GM12878 (cell line): ENCODE measurements around the gene CCDC78. TPM values are rescaled to one million over a fixed set of nuclear protein-coding genes. Genes with fewer than 3 reads are reported as not detected.

Source experiments
- ATAC-seq: fragments of 200-7000 bp; cut with Tn5 transposase; 3 replicates; pipeline ENCODE4 v1.9.1; 2020; ENCODE audit warnings: mild to moderate bottlenecking, moderate library complexity
- BruUV-seq: library from RNA; stranded (reverse); fragments of 400-500 nt; replicated peaks from 2 replicates; lab custom pipeline; 2021; lab: Mats Ljungman, UMichigan
- CTCF ChIA-PET: fragments of 300-600 bp; sonication (Branson Sonifier 250); formaldehyde crosslinking; extraction: SDS; loops from one replicate; lab custom pipeline; 2021; ENCODE audit warnings: inconsistent platforms; lab: Yijun Ruan, JAX
- POLR2A ChIA-PET: fragments of 350-600 bp; formaldehyde crosslinking; extraction: SDS; loops from one replicate; lab custom pipeline; 2021; ENCODE audit warnings: inconsistent platforms; lab: Charles Lee
- RAD21 ChIA-PET: fragments of 300-600 bp; sonication (Branson Sonifier 250); formaldehyde crosslinking; loops from one replicate; lab custom pipeline; 2023; ENCODE audit warnings: antibody characterized with exemption; ENCODE audit not compliant: unreplicated experiment; lab: Charles Lee
- SMC1A ChIA-PET: fragments of 300-600 bp; sonication (Branson Sonifier 250); formaldehyde crosslinking; loops from one replicate; lab custom pipeline; 2023; ENCODE audit not compliant: unreplicated experiment, uncharacterized antibody; lab: Charles Lee
- DNase-seq: peaks from one replicate; pipeline ENCODE4 v3.0.0-alpha.2; 2011; ENCODE audit warnings: low read depth, low spot score
- FAIRE-seq: peaks from 3 replicates; lab custom pipeline; 2011; peaks lifted over from hg19 to GRCh38; lab: Jason Lieb, UNC
- H2AFZ ChIP-seq: 2 replicates; pipeline ENCODE4 v1.6.0; 2011; ENCODE audit warnings: low read depth, low read length, control low read depth; ENCODE audit not compliant: control insufficient read depth
- H3K27ac ChIP-seq: 2 replicates; pipeline ENCODE4 v1.5.1; 2011; ENCODE audit warnings: control low read depth; ENCODE audit not compliant: control insufficient read depth, insufficient read depth
- H3K27me3 ChIP-seq, 2 experiments: replicated peaks in 1 of 2; 2 replicates each; pipeline versions ENCODE4 v1.6.0 to v1.6.1; 2011; ENCODE audit warnings: low read length in 1 of 2; ENCODE audit not compliant: control insufficient read depth in 2 of 2, insufficient read depth in 2 of 2
- H3K36me3 ChIP-seq, 2 experiments: 2 replicates each; pipeline ENCODE4 v1.5.1; 2011; ENCODE audit warnings: low read length in 1 of 2; ENCODE audit not compliant: control insufficient read depth in 2 of 2, insufficient read depth in 2 of 2
- H3K4me1 ChIP-seq: 2 replicates; pipeline ENCODE4 v1.6.1; 2011; ENCODE audit warnings: mild to moderate bottlenecking, low read length, moderate library complexity, mixed read lengths; ENCODE audit not compliant: control insufficient read depth, insufficient read depth
- H3K4me2 ChIP-seq: 2 replicates; pipeline ENCODE4 v1.6.0; 2011; ENCODE audit warnings: control low read depth; ENCODE audit not compliant: control insufficient read depth, insufficient read depth
- H3K4me3 ChIP-seq: fragments of 200-600 bp; sonication (generic); 2 replicates; pipeline ENCODE4 v1.5.1; 2016
- H3K79me2 ChIP-seq: 2 replicates; pipeline ENCODE4 v1.6.0; 2011; ENCODE audit warnings: low read length; ENCODE audit not compliant: control insufficient read depth, insufficient read depth
- H3K9ac ChIP-seq: 2 replicates; pipeline ENCODE4 v1.8.0; 2011; ENCODE audit warnings: low read length, control low read depth, mixed read lengths; ENCODE audit not compliant: control insufficient read depth, insufficient read depth
- H3K9me3 ChIP-seq: replicated peaks from 3 replicates; pipeline ENCODE4 v1.5.1; 2011; ENCODE audit warnings: mild to moderate bottlenecking, low read length; ENCODE audit not compliant: control insufficient read depth, insufficient read depth
- H4K20me1 ChIP-seq: 2 replicates; pipeline ENCODE4 v1.6.0; 2011; ENCODE audit not compliant: control insufficient read depth, insufficient read depth
- ASH2L ChIP-seq: fragments of 300-600, 200-600 bp; sonication (generic); IDR thresholded peaks from 2 replicates; pipeline ENCODE4 v1.6.1; 2017; ENCODE audit warnings: low read depth, mild to moderate bottlenecking, borderline replicate concordance
- BACH1 ChIP-seq: fragments of 450-650 bp; IDR thresholded peaks from 2 replicates; pipeline ENCODE4 v1.6.1; 2017; ENCODE audit warnings: mild to moderate bottlenecking, borderline replicate concordance
- CBX3 ChIP-seq: fragments of 200-600 bp; sonication (generic); IDR thresholded peaks from 2 replicates; pipeline ENCODE4 v1.6.1; 2016; ENCODE audit warnings: low read depth, borderline replicate concordance
- CBX5 ChIP-seq: sonication (generic); IDR thresholded peaks from 2 replicates; pipeline ENCODE4 v1.6.1; 2016; ENCODE audit warnings: low read depth, moderate library complexity, mild to moderate bottlenecking, inconsistent platforms
- CHD1 ChIP-seq: IDR thresholded peaks from 2 replicates; pipeline ENCODE4 v1.6.1; 2012; ENCODE audit warnings: low read depth, low read length, improper control_type of control experiment
- EGR1 ChIP-seq, 2 experiments: IDR thresholded peaks; 1 replicate in 1 of 2; 2 replicates in 1 of 2; pipeline ENCODE4 v1.6.1; 2011 to 2012; ENCODE audit warnings: low read depth in 2 of 2, low read length in 2 of 2, borderline replicate concordance in 1 of 2, mild to moderate bottlenecking in 1 of 2, moderate library complexity in 1 of 2
- MEF2A ChIP-seq: IDR thresholded peaks from 2 replicates; pipeline ENCODE4 v1.6.1; 2011; ENCODE audit warnings: low read depth, mild to moderate bottlenecking, low read length, moderate library complexity; ENCODE audit not compliant: insufficient read depth
- MEF2B ChIP-seq: fragments of 450-650 bp; IDR thresholded peaks from 2 replicates; pipeline ENCODE4 v1.6.1; 2018; ENCODE audit warnings: mild to moderate bottlenecking, moderate library complexity; ENCODE audit not compliant: partially characterized antibody, poor library complexity, severe bottlenecking
- MTA3 ChIP-seq: IDR thresholded peaks from 2 replicates; pipeline ENCODE4 v1.6.1; 2012; ENCODE audit warnings: low read length, inconsistent platforms, borderline replicate concordance
- NFYA ChIP-seq: IDR thresholded peaks from 2 replicates; pipeline ENCODE4 v1.6.1; 2011; ENCODE audit warnings: low read depth, mild to moderate bottlenecking, low read length, improper control_type of control experiment, borderline replicate concordance
- NR2F1 ChIP-seq: fragments of 450-650 bp; conservative IDR thresholded peaks from 2 replicates; pipeline ENCODE4 v1.6.1; 2017; ENCODE audit warnings: mild to moderate bottlenecking
- POLR2A ChIP-seq: IDR thresholded peaks from 2 replicates; pipeline ENCODE4 v1.6.1; 2011; ENCODE audit warnings: low read depth, mild to moderate bottlenecking, low read length
- POLR2AphosphoS5 ChIP-seq: IDR thresholded peaks from 2 replicates; pipeline ENCODE4 v1.6.1; 2011; ENCODE audit warnings: mild to moderate bottlenecking, low read length, inconsistent platforms
- RAD51 ChIP-seq: fragments of 450-650 bp; IDR thresholded peaks from 2 replicates; pipeline ENCODE4 v1.6.1; 2016; ENCODE audit warnings: moderate library complexity, mild to moderate bottlenecking, inconsistent platforms
- STAT1 ChIP-seq: fragments of 450-650 bp; conservative IDR thresholded peaks from 2 replicates; pipeline ENCODE4 v1.6.1; 2014; ENCODE audit warnings: antibody characterized with exemption, mild to moderate bottlenecking
- ZBED1 ChIP-seq: IDR thresholded peaks from 2 replicates; pipeline ENCODE4 v1.6.1; 2016; ENCODE audit warnings: borderline replicate concordance
- WGBS: methylation state at CpG from one replicate; pipeline ENCODE4 v1.1.6; 2016; ENCODE audit warnings: low lambda C conversion rate; ENCODE audit not compliant: insufficient replicate concordance, insufficient coverage; ENCODE audit errors: missing lambda C conversion rate; 5-methylcytosine and 5-hydroxymethylcytosine counted together
- in situ Hi-C: fragments of 300-500 bp; cut with MboI; formaldehyde crosslinking; loops from 9 replicates; pipeline ENCODE4 v1.14.3; 2018; ENCODE audit warnings: mixed read lengths
- intact Hi-C: fragments of 100-400 bp; cut with micrococcal nuclease; formaldehyde crosslinking; loops from one replicate; pipeline ENCODE4 v1.14.2; 2022; ENCODE audit not compliant: unreplicated experiment
- polyA plus RNA-seq, 11 experiments: library from polyadenylated mRNA; depleted of rRNA in 4 of 11; unstranded in 6 of 11; stranded (reverse) in 5 of 11; fragments of >200 nt; fragmentation: Nextera tagmentation in 4 of 11; fragmentation: Illumina TruSeq in 1 of 11; extraction: Ambion mirVana in 4 of 11; extraction: Trizol in 1 of 11; gene quantifications; 1 replicate in 1 of 11; 2 replicates in 10 of 11; pipeline versions ENCODE4 v1.2.1 to v1.2.3, GENCODE V29; 2011 to 2016; ENCODE audit warnings: inconsistent platforms in 2 of 11, missing spikeins in 2 of 11, low read depth in 1 of 11
- total RNA-seq, 4 experiments: library from RNA; depleted of rRNA in 3 of 4; stranded (reverse); fragments of >200 nt in 3 of 4; fragmentation: Illumina TruSeq in 1 of 4; extraction: Trizol in 1 of 4; gene quantifications; 2 replicates each; pipeline versions ENCODE4 v1.2.1 to v1.2.3, GENCODE V29; 2013 to 2021
- TF ChIP-seq, protein P1 (sequence below): IDR thresholded peaks from 2 replicates; pipeline ENCODE4 v1.6.1; 2011; ENCODE audit warnings: mild to moderate bottlenecking, low read depth, low read length, moderate library complexity; ENCODE audit not compliant: insufficient replicate concordance

The CCDC78 gene
- total and polyA plus RNA-seq, 10 of the 15 experiments (the other 5 are each of a cell fraction or from before 2014, with no cell fraction given), result 0.10 to 26.2 (median 5.4) TPM

- Histone ChIP-seq H3K4me3 (no peak overlapping the region), H3K4me2 (no peak overlapping the region), H2AFZ (no peak overlapping the region), H4K20me1 (no peaks in the 10 kb centered on the region), H3K27me3 (peaks cover 0 to 11% of the 10 kb centered on the region in 2 experiments; a peak in 2 of 4 replicates), H3K79me2 (no peaks in the 10 kb centered on the region), H3K9ac (no peak overlapping the region), H3K36me3 (no peaks in the 10 kb centered on the region), H3K9me3 (no peaks in the 10 kb centered on the region), H3K27ac (no peak overlapping the region), H3K4me1 (no peaks in the 10 kb centered on the region)
- no peak for DNase-seq
- TF ChIP-seq ASH2L (no peak), MEF2B (no peak), POLR2AphosphoS5 (no peak)
- TF ChIP-seq, protein P1, sequence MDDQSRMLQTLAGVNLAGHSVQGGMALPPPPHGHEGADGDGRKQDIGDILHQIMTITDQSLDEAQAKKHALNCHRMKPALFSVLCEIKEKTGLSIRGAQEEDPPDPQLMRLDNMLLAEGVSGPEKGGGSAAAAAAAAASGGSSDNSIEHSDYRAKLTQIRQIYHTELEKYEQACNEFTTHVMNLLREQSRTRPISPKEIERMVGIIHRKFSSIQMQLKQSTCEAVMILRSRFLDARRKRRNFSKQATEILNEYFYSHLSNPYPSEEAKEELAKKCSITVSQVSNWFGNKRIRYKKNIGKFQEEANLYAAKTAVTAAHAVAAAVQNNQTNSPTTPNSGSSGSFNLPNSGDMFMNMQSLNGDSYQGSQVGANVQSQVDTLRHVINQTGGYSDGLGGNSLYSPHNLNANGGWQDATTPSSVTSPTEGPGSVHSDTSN, result no peak
- ChIA-PET SMC1A (interaction anchor here (0.6 kb wide), 1 partner anchor 81 kb away, joined by 3 read pairs; no protein-coding TSS in a partner anchor), RAD21 (no interaction called here), POLR2A (no interaction called here), CTCF (no interaction called here)
- in situ Hi-C loops (no loop called here), intact Hi-C loops (no loop called here)
- ATAC-seq, result no peak
- BruUV-seq, result no TSS peak
- 17% methylated on average over 7 of the region's 7 CpGs for WGBS
- no peak for FAIRE-seq
Measured at GRCh38 chr16:704047-704446, 22.2 kb downstream of the CCDC78 start.

DNA sequence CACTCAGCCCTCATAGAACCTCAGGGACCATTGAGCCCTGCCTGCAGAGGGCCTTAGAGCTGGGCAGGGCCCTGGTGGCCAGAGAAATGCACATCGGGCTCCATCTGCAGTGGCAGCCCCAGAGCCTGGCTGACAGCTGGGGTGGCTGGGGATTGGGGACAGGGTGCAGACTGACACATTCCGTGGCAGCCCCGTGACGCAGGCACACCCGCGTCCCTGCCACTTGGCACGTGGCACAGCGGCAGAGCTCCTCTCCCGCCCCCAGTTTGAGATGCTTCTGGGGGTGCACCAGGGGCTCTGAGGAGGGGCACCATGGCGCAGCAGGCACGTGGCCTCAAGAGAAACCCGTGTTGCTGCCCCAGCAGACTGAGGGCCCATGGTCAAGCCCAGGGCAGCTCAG is 22.8 kb downstream of the CCDC78 start:
- Histone ChIP-seq H3K9ac (no peak overlapping the region), H3K9me3 (no peaks in the 10 kb centered on the region), H2AFZ (no peak overlapping the region), H3K36me3 (no peaks in the 10 kb centered on the region), H4K20me1 (no peaks in the 10 kb centered on the region), H3K4me1 (no peaks in the 10 kb centered on the region), H3K4me2 (no peak overlapping the region), H3K79me2 (no peaks in the 10 kb centered on the region), H3K27ac (no peak overlapping the region), H3K27me3 (peaks cover 0 to 11% of the 10 kb centered on the region in 2 experiments; a peak in 2 of 4 replicates), H3K4me3 (no peak overlapping the region)
- ATAC-seq (no peak), DNase-seq (no peak), FAIRE-seq (no peak)
- in situ Hi-C loops (no loop called here), intact Hi-C loops (no loop called here)
- RAD21 ChIA-PET, result no interaction called here
- POLR2A ChIA-PET, result no interaction called here
- SMC1A ChIA-PET, result no interaction called here
- CTCF ChIA-PET, result no interaction called here
- no TSS peak for BruUV-seq
- WGBS, result 39% methylated on average over 11 of the region's 12 CpGs
- no peak for TF ChIP-seq POLR2A
- TF ChIP-seq NR2F1, result no peak
- TF ChIP-seq EGR1 (IDR thresholded peaks at IDR 0.05; ENCODE audit: borderline replicate concordance in 1 of 2, low read depth in 2 of 2, low read length in 2 of 2), result no peak
- no peak for TF ChIP-seq CHD1
- TF ChIP-seq RAD51, result no peak
- TF ChIP-seq MTA3, result no peak
- no peak for TF ChIP-seq CBX5
- TF ChIP-seq BACH1, result no peak
- TF ChIP-seq NFYA, result no peak
- TF ChIP-seq STAT1, result no peak
- no peak for TF ChIP-seq CBX3
- TF ChIP-seq, protein P1, result no peak
- no peak for TF ChIP-seq ZBED1
- TF ChIP-seq MEF2A, result no peak
